ENCODE measurements around the gene CEP85L.

GRCh38 chr6:118606858-118607257 lies 44.5 kb downstream of the CEP85L start:
- no peak for TF ChIP-seq CTCF (IDR thresholded peaks at IDR 0.05 in 4 of 5, conservative IDR thresholded peaks at IDR 0.05 in 1 of 5)
- TF ChIP-seq POLR2A (IDR thresholded peaks at IDR 0.05) = no peak

Measured in gastrocnemius medialis (tissue), 4 donors.